HepG2 (cell line): ENCODE data around the gene ATN1. TPM values are rescaled to one million over a fixed set of nuclear protein-coding genes. Genes with fewer than 3 reads are reported as not detected.

Experiments used
- ATAC-seq: fragments of 200-7000 bp; cut with Tn5 transposase; 3 replicates; pipeline ENCODE4 v1.9.1; 2020; ENCODE audit warnings: mild to moderate bottlenecking, moderate library complexity
- BruUV-seq: library from RNA; stranded (reverse); fragments of 400-500 nt; replicated peaks from 2 replicates; lab custom pipeline; 2021; lab: Mats Ljungman, UMichigan
- CTCF ChIA-PET: fragments of 300-600 bp; formaldehyde crosslinking; extraction: SDS; loops from one replicate; lab custom pipeline; 2021; ENCODE audit warnings: low total read pairs, inconsistent platforms, low intra/inter-chr PET ratio; lab: Yijun Ruan, JAX
- POLR2A ChIA-PET: fragments of 350-600 bp; sonication (Branson Sonifier 250); formaldehyde crosslinking; loops from one replicate; lab custom pipeline; 2020; ENCODE audit warnings: antibody characterized with exemption, inconsistent platforms; lab: Yijun Ruan, JAX
- DNase-seq: peaks from one replicate; pipeline ENCODE4 v3.0.0-alpha.2; 2015; ENCODE audit warnings: low spot score
- FAIRE-seq: peaks from 3 replicates; lab custom pipeline; 2011; peaks lifted over from hg19 to GRCh38; lab: Jason Lieb, UNC
- H2AFZ ChIP-seq: one replicate; pipeline ENCODE4 v1.6.1; 2011; ENCODE audit warnings: low read length, inconsistent platforms
- H3K27ac ChIP-seq: fragments of 300-600 bp; 3 replicates; pipeline ENCODE4 v1.8.0; 2011; ENCODE audit warnings: mixed run types, mild to moderate bottlenecking, mixed read lengths, low read length, inconsistent platforms; ENCODE audit not compliant: insufficient read depth; ENCODE audit errors: extremely low read length
- H3K27me3 ChIP-seq, 2 experiments: fragments of 200-600 bp in 1 of 2; 2 replicates in 1 of 2; 3 replicates in 1 of 2; pipeline versions ENCODE4 v1.6.0 to v1.8.0; 2011; ENCODE audit warnings: low read length in 2 of 2, mild to moderate bottlenecking in 2 of 2, moderate library complexity in 2 of 2, inconsistent platforms in 1 of 2; ENCODE audit not compliant: insufficient read depth in 2 of 2, control insufficient read depth in 1 of 2
- H3K36me3 ChIP-seq, 2 experiments: fragments of 200-600 bp in 1 of 2; replicated peaks in 1 of 2; 2 replicates in 1 of 2; 3 replicates in 1 of 2; pipeline versions ENCODE4 v1.5.1 to v1.8.0; 2011; ENCODE audit warnings: low read length in 2 of 2, inconsistent platforms in 1 of 2; ENCODE audit not compliant: insufficient read depth in 2 of 2, control insufficient read depth in 1 of 2
- H3K4me1 ChIP-seq: 2 replicates; pipeline ENCODE4 v1.5.1; 2012; ENCODE audit warnings: low read length, inconsistent platforms; ENCODE audit not compliant: insufficient read depth
- H3K4me2 ChIP-seq: 2 replicates; pipeline ENCODE4 v1.6.0; 2011; ENCODE audit warnings: low read depth, low read length, inconsistent platforms
- H3K4me3 ChIP-seq, 3 experiments: fragments of 200-600 bp in 1 of 3; sonication (generic), shearing (Covaris generic) in 1 of 3; replicated peaks in 1 of 3; 2 replicates each; pipeline ENCODE4 v1.5.1; 2011 to 2016; ENCODE audit warnings: low read length in 3 of 3, inconsistent platforms in 2 of 3, low read depth in 2 of 3, mild to moderate bottlenecking in 2 of 3, control low read depth in 1 of 3, mixed read lengths in 1 of 3; ENCODE audit not compliant: insufficient read depth in 1 of 3
- H3K79me2 ChIP-seq: one replicate; pipeline ENCODE4 v1.6.1; 2011; ENCODE audit warnings: low read length, inconsistent platforms; ENCODE audit not compliant: insufficient read depth
- H3K9ac ChIP-seq: 2 replicates; pipeline ENCODE4 v1.6.0; 2011; ENCODE audit warnings: mild to moderate bottlenecking, low read depth, low read length, inconsistent platforms; ENCODE audit not compliant: insufficient read depth
- H3K9me3 ChIP-seq: 2 replicates; pipeline ENCODE4 v1.5.1; 2012; ENCODE audit warnings: mild to moderate bottlenecking, low read length
- H4K20me1 ChIP-seq: 2 replicates; pipeline ENCODE4 v1.6.0; 2011; ENCODE audit warnings: inconsistent platforms, mild to moderate bottlenecking, low read length, moderate library complexity; ENCODE audit not compliant: insufficient read depth
- AGO2 ChIP-seq: fragments of 200-400 bp; formaldehyde crosslinking; optimal IDR thresholded peaks from 2 replicates; pipeline ENCODE3; 2017; ENCODE audit warnings: mild to moderate bottlenecking, low read depth, low read length, moderate library complexity
- MED13 ChIP-seq: sonication (generic); formaldehyde crosslinking; IDR thresholded peaks from 2 replicates; pipeline ENCODE4 v1.5.0; 2020; ENCODE audit warnings: missing genetic modification reagents
- WGBS: methylation state at CpG from one replicate; pipeline ENCODE4 v1.1.6; 2017; ENCODE audit warnings: low lambda C conversion rate; 5-methylcytosine and 5-hydroxymethylcytosine counted together
- in situ Hi-C: cut with HindIII; loops from 2 replicates; pipeline ENCODE4 v1.10.0; 2017; ENCODE audit warnings: low pct_unique_long_range_greater_than_20kb; ENCODE audit not compliant: extremely low pct_ligation_motif_present
- intact Hi-C: fragments of 100-400 bp; cut with micrococcal nuclease; formaldehyde crosslinking; loops from one replicate; pipeline ENCODE4 v1.10.0; 2022; ENCODE audit not compliant: unreplicated experiment
- polyA plus RNA-seq, 8 experiments: library from polyadenylated mRNA; depleted of rRNA in 3 of 8; stranded (reverse) in 7 of 8; unstranded in 1 of 8; fragments of >200 nt; fragmentation: Illumina TruSeq in 4 of 8; extraction: Trizol in 4 of 8; gene quantifications; 2 replicates each; pipeline versions ENCODE4 v1.2.1 to v1.2.3, GENCODE V29; 2011 to 2016; ENCODE audit warnings: low read depth in 4 of 8, missing spikeins in 1 of 8, mixed read lengths in 1 of 8; ENCODE audit not compliant: insufficient read depth in 1 of 8
- total RNA-seq, 5 experiments: library from RNA; depleted of rRNA; stranded (reverse); fragments of >200 nt; fragmentation: Illumina TruSeq; extraction: Trizol; gene quantifications; 2 replicates each; pipeline ENCODE4 v1.2.3, GENCODE V29; 2016; ENCODE audit warnings: low read depth in 1 of 5
- TF ChIP-seq, protein P1 (sequence below): sonication (generic); formaldehyde crosslinking; IDR thresholded peaks from 2 replicates; pipeline ENCODE4 v1.9.0; 2021; ENCODE audit warnings: missing genetic modification reagents, mild to moderate bottlenecking, borderline replicate concordance

ATN1 gene
- total and polyA plus RNA-seq, 2 of the 13 experiments (the other 11 are each of a cell fraction or from before 2014, with no cell fraction given): 2.1 to 8.6 TPM

DNA sequence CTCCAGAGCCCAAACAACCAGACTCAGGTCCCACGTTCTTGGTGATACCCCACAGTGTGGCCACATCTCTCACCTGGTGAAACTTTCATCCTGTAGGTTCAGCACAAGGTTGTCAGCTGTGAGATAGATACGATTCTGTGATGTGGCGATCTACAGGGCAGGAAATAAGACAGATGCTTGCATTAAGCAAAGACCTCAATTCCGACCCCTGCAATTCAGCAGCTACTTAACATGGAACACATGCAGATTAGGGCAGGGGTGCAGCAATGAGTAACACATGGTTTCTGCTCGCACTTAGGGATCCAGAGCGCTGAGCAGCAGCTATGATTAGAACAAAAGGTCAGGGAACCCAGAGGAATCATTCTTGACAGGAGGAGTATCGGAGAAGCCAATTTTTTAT lies 38.6 kb downstream of the ATN1 start:
- Histone ChIP-seq H3K27me3 (no peaks in the 10 kb centered on the region; a peak in 1 of 5 replicates), H3K4me3 (no peak overlapping the region), H3K27ac (no peak overlapping the region), H3K9me3 (no peaks in the 10 kb centered on the region), H3K4me1 (peaks cover 51% of the 10 kb centered on the region), H3K4me2 (no peak overlapping the region), H3K9ac (no peak overlapping the region), H2AFZ (no peak overlapping the region), H3K36me3 (peaks cover 22 to 38% of the 10 kb centered on the region in 2 experiments), H3K79me2 (peaks cover 32% of the 10 kb centered on the region), H4K20me1 (no peaks in the 10 kb centered on the region; the same call in 1 of the 2 replicates)
- TF ChIP-seq MED13 (CRISPR knock-in tag): no peak
- no TSS peak for BruUV-seq
- DNase-seq (no peak), ATAC-seq (no peak), FAIRE-seq (no peak)
- ChIA-PET POLR2A (interaction anchor here (1.1 to 1.2 kb wide), 2 partner anchors 20 to 23 kb away, joined by 3 to 4 read pairs; partner anchors contain the start of genes C12orf57 and RNU7-1), CTCF (interaction anchor here (0.8 to 2.1 kb wide), 2 partner anchors 22 to 227 kb away, joined by 3 to 15 read pairs; partner anchors contain the start of genes C12orf57 and RNU7-1)
- WGBS: 98% methylated on average over 7 of the region's 7 CpGs
- intact Hi-C loops: no loop called here
- in situ Hi-C loops: no loop called here

DNA sequence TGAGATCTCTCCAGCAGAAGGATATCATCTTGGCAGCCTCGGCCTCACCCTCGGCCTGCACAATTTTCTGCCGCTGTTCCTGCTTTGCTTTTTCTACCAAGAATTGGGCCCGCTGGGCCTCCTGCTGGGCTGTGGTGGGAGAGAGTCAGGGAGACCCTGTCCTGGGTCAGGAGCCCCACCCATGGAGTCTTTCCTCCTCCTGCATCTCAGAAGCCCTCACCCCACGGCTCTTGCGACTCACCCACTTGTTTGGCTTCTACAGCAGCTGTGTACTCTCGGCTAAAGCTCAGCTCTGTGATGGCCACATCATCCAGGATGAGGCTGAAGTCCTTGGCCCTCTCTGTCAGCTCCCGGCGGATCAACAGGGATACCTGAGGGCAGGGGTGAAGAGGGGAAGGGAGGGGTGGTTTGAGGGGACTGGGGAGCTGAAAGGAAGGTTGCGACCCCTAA lies 39.9 kb downstream of the ATN1 start:
- H3K9me3 ChIP-seq: no peaks in the 10 kb centered on the region
- peaks cover 52% of the 10 kb centered on the region for H3K4me1 ChIP-seq
- no peaks in the 10 kb centered on the region; a peak in 1 of 5 replicates for H3K27me3 ChIP-seq
- H3K79me2 ChIP-seq: peaks cover 45% of the 10 kb centered on the region
- 0 out of 2 replicates have a peak overlapping the region, but pooled peaks have one; percentile 92 for H3K4me2 ChIP-seq
- intact Hi-C loops: no loop called here
- H3K36me3 ChIP-seq: peaks cover 22 to 38% of the 10 kb centered on the region in 2 experiments
- peak overlapping the region; percentile 95 for H3K27ac ChIP-seq
- TF ChIP-seq, protein P1, sequence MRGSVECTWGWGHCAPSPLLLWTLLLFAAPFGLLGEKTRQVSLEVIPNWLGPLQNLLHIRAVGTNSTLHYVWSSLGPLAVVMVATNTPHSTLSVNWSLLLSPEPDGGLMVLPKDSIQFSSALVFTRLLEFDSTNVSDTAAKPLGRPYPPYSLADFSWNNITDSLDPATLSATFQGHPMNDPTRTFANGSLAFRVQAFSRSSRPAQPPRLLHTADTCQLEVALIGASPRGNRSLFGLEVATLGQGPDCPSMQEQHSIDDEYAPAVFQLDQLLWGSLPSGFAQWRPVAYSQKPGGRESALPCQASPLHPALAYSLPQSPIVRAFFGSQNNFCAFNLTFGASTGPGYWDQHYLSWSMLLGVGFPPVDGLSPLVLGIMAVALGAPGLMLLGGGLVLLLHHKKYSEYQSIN (CRISPR knock-in tag): no peak
- TF ChIP-seq AGO2: peak; percentile 17
- TF ChIP-seq, all 625 proteins: peak for 1
- no peak for ATAC-seq
- in situ Hi-C loops: no loop called here
- FAIRE-seq: no peak
- ChIA-PET CTCF (no interaction called here), POLR2A (interaction anchor here (3.2 kb wide), 1 partner anchor 23 kb away, joined by 42 read pairs; the partner anchor contains the start of genes C12orf57 and RNU7-1)
- 85% methylated on average over 6 of the region's 10 CpGs for WGBS
- DNase-seq: no peak
- Histone ChIP-seq H2AFZ (no peak overlapping the region), H3K4me3 (no peak overlapping the region), H3K9ac (no peak overlapping the region), H4K20me1 (no peaks in the 10 kb centered on the region; the same call in 1 of the 2 replicates)
- no TSS peak for BruUV-seq
